ENCODE data around the gene OSBPL10. TPM values are rescaled to one million over a fixed set of nuclear protein-coding genes. Genes with fewer than 3 reads are reported as not detected.

The OSBPL10 gene
- total RNA-seq, 4 donors from 2014 or later: 18.6 to 33.6 (median 28.8) TPM

DNA sequence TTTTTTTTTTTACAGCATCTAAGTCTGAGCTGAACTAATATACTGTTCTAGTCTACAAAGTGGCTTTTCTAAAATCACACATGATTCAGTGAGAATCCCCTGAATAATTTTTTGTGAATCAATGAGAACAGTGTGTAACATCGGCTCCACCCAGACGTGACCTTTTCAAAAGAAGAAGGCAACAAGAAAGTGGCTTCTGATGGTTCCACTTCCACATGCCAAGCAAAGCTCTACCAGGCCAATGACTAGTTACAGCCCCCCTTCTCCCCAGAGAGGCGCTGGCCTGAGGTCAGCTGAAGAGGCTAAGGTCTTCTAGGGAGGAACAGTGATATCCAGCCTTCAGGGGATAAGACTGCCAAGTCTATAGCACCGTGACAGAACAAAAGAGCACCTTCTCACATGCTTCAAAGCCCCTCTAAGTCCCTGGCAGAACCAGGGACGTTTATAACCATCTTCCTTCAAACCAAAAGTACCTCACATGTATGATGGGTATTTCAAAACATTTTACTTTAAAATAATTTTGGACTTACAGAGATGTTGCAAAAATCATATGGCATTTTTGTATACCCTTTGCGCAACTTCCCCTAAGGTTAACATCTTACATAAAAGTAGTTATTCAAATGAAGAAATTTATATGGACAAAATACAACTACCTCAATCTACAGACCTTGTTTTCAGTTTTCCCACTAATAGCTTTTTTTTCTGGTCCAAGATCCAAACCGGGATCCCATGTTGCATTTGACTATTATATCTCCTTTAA, 177.9 kb downstream of the OSBPL10 start:
- intact Hi-C loops (cut with DNase I): no loop called here
- no peak for DNase-seq
- 79 to 85% methylated on average over 6 to 7 of the region's 7 CpGs for WGBS, 2 donors

GRCh38 chr3:31800436-31800835, 180.6 kb downstream of the OSBPL10 start:
- Histone ChIP-seq H3K4me1 (peaks cover 0 to 3% of the 10 kb centered on the region in 2 donors), H3K9me3 (no peaks in the 10 kb centered on the region), H3K27me3 (no peaks in the 10 kb centered on the region), H3K27ac (no peak overlapping the region), H3K4me3 (replicated peaks in 1 of 3) (no peak overlapping the region), H3K36me3 (no peaks in the 10 kb centered on the region)
- WGBS, 2 donors: 93 to 97% methylated on average over 4 of the region's 4 CpGs
- DNase-seq: no peak
- no peak for TF ChIP-seq POLR2A (IDR thresholded peaks at IDR 0.05)
- TF ChIP-seq, protein P1, sequence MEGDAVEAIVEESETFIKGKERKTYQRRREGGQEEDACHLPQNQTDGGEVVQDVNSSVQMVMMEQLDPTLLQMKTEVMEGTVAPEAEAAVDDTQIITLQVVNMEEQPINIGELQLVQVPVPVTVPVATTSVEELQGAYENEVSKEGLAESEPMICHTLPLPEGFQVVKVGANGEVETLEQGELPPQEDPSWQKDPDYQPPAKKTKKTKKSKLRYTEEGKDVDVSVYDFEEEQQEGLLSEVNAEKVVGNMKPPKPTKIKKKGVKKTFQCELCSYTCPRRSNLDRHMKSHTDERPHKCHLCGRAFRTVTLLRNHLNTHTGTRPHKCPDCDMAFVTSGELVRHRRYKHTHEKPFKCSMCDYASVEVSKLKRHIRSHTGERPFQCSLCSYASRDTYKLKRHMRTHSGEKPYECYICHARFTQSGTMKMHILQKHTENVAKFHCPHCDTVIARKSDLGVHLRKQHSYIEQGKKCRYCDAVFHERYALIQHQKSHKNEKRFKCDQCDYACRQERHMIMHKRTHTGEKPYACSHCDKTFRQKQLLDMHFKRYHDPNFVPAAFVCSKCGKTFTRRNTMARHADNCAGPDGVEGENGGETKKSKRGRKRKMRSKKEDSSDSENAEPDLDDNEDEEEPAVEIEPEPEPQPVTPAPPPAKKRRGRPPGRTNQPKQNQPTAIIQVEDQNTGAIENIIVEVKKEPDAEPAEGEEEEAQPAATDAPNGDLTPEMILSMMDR (IDR thresholded peaks at IDR 0.05): no peak
- intact Hi-C loops (cut with DNase I): no loop called here

More for the DNA sequence above, 177.9 kb downstream of the OSBPL10 start:
- Histone ChIP-seq H3K9me3 (no peaks in the 10 kb centered on the region), H3K27ac (no peak overlapping the region), H3K4me1 (peaks cover 0 to 3% of the 10 kb centered on the region in 2 donors), H3K27me3 (no peaks in the 10 kb centered on the region), H3K36me3 (no peaks in the 10 kb centered on the region), H3K4me3 (replicated peaks in 1 of 3) (no peak overlapping the region)
- no peak for TF ChIP-seq POLR2A (IDR thresholded peaks at IDR 0.05)
- TF ChIP-seq, protein P1 (IDR thresholded peaks at IDR 0.05): no peak

DNA sequence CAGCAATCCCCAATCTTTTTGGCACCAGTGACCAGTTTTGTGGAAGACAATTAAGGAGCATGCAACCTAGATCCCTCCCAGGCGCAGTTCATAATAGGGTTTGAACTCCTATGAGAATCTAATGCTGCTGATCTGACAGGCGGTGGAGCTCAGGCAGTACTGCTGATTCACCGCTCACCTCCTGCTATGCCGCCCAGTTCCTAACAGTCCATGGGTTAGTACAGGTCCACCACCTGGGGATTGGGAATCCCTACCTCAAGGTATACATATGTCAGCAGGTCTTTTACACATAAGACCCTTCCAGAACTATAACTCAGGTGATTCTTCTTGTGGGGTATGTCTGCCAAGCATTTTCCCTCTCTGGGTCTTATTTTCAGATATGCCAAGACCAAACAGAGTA, 182.2 kb downstream of the OSBPL10 start:
- WGBS, 2 donors: 100% methylated on average over 4 of the region's 4 CpGs
- TF ChIP-seq, protein P1 (IDR thresholded peaks at IDR 0.05): no peak
- TF ChIP-seq POLR2A (IDR thresholded peaks at IDR 0.05): no peak
- H3K4me3 ChIP-seq (replicated peaks in 1 of 3): no peak overlapping the region
- no peaks in the 10 kb centered on the region for H3K36me3 ChIP-seq
- no peak overlapping the region for H3K27ac ChIP-seq
- no peaks in the 10 kb centered on the region for H3K9me3 ChIP-seq
- H3K27me3 ChIP-seq: no peaks in the 10 kb centered on the region
- intact Hi-C loops (cut with DNase I): no loop called here
- DNase-seq: no peak
- H3K4me1 ChIP-seq: peaks cover 0 to 3% of the 10 kb centered on the region in 2 donors

DNA sequence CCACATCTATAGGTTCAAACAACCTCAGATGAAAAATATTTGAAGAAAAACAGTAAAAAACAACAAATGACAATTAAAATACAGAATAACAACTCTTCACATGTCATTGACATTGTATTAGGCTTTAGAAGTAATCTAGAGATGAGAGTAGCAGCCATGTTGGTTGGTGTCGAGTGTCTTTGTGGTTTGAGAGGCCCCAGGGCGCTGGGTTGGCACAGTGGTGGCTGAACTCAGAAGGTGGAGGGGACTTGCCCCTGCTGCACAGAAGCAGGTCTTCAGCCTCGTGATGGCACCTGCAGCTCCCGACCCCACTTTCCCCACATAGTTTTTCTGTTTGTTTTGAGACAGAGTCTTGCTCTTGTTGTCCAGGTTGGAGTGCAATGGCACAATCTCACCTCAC, 187.2 kb downstream of the OSBPL10 start:
- intact Hi-C loops (cut with DNase I): no loop called here
- WGBS, 2 donors: 87 to 97% methylated on average over 4 of the region's 4 CpGs

DNA sequence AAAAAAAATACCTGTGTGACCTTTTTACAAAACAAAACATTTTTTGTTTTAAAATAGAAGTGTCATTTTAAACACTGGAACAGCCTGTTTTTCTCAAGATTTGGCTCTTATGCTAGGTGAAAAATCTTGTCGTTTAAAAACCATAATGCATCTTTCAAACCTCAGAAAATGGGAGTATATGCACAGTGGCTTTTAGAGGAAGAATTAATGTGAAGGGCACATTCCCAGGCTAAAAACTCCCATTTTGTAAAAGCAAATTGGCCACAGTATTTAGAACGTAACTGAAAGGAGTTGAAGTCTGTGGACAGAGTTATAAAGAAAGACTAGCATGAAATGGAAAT, 190.0 kb downstream of the OSBPL10 start:
- TF ChIP-seq POLR2A (IDR thresholded peaks at IDR 0.05): no peak
- TF ChIP-seq, protein P1 (IDR thresholded peaks at IDR 0.05): no peak
- Histone ChIP-seq H3K27ac (no peak overlapping the region), H3K9me3 (no peaks in the 10 kb centered on the region), H3K27me3 (no peaks in the 10 kb centered on the region), H3K4me1 (no peaks in the 10 kb centered on the region), H3K36me3 (no peaks in the 10 kb centered on the region), H3K4me3 (replicated peaks in 1 of 3) (no peak overlapping the region)
- intact Hi-C loops (cut with DNase I): no loop called here
- DNase-seq: no peak
- 71 to 74% methylated on average over 2 of the region's 2 CpGs for WGBS, 2 donors

More for the DNA sequence above, 187.2 kb downstream of the OSBPL10 start:
- H3K27ac ChIP-seq: no peak overlapping the region
- H3K4me1 ChIP-seq: no peaks in the 10 kb centered on the region
- H3K4me3 ChIP-seq (replicated peaks in 1 of 3): no peak overlapping the region
- no peaks in the 10 kb centered on the region for H3K36me3 ChIP-seq
- no peak for DNase-seq
- H3K9me3 ChIP-seq: no peaks in the 10 kb centered on the region
- TF ChIP-seq, protein P1 (IDR thresholded peaks at IDR 0.05): no peak
- no peak for TF ChIP-seq POLR2A (IDR thresholded peaks at IDR 0.05)
- H3K27me3 ChIP-seq: no peaks in the 10 kb centered on the region
